PC-3 (cell line): ENCODE results near the gene NDEL1. TPM values are rescaled to one million over a fixed set of nuclear protein-coding genes. Genes with fewer than 3 reads are reported as not detected.

ENCODE experiments used
- ATAC-seq: fragments of 200-7000 bp; cut with Tn5 transposase; 2 replicates; pipeline ENCODE4 v1.9.1; 2020; ENCODE audit warnings: mild to moderate bottlenecking, moderate library complexity
- BruUV-seq: library from RNA; stranded (reverse); fragments of 400-500 nt; replicated peaks from 2 replicates; lab custom pipeline; 2021; lab: Mats Ljungman, UMichigan
- CTCF ChIA-PET: fragments of 300-600 bp; sonication (Branson Sonifier 250); formaldehyde crosslinking; loops from one replicate; lab custom pipeline; 2022; ENCODE audit warnings: antibody characterized with exemption; lab: Charles Lee
- POLR2A ChIA-PET: fragments of 300-600 bp; sonication (Branson Sonifier 250); formaldehyde crosslinking; loops from one replicate; lab custom pipeline; 2022; ENCODE audit warnings: antibody characterized with exemption; ENCODE audit not compliant: unreplicated experiment; lab: Charles Lee
- DNase-seq: peaks from one replicate; pipeline ENCODE4 v3.0.0-alpha.2; 2015
- H2AFZ ChIP-seq: fragments of 300-600 bp; sonication (generic); 2 replicates; pipeline ENCODE4 v1.6.0; 2016; ENCODE audit warnings: antibody characterized with exemption, low read length
- H3F3A ChIP-seq: fragments of 300-600 bp; sonication (generic); one replicate; pipeline ENCODE4 v1.6.0; 2017; ENCODE audit warnings: antibody characterized with exemption, low read length, control low read depth, mild to moderate bottlenecking; ENCODE audit not compliant: unreplicated experiment
- H3K27ac ChIP-seq: fragments of 300-600 bp; sonication (generic); 2 replicates; pipeline ENCODE4 v1.5.1; 2016; ENCODE audit warnings: mild to moderate bottlenecking, low read length
- H3K27me3 ChIP-seq: fragments of 300-600 bp; sonication (generic); 2 replicates; pipeline ENCODE4 v1.6.1; 2016; ENCODE audit warnings: low read length, mixed read lengths
- H3K36me3 ChIP-seq: fragments of 300-600 bp; sonication (generic); 2 replicates; pipeline ENCODE4 v1.6.1; 2016; ENCODE audit warnings: low read depth, mixed run types, low read length, mixed read lengths
- H3K4me1 ChIP-seq: fragments of 300-600 bp; sonication (generic); 2 replicates; pipeline ENCODE4 v1.5.1; 2016; ENCODE audit warnings: low read length; ENCODE audit not compliant: insufficient read depth
- H3K4me2 ChIP-seq: fragments of 300-600 bp; sonication (generic); 2 replicates; pipeline ENCODE4 v1.6.0; 2016; ENCODE audit warnings: low read length
- H3K4me3 ChIP-seq: fragments of 300-600 bp; sonication (generic); 2 replicates; pipeline ENCODE4 v1.5.1; 2016; ENCODE audit warnings: mild to moderate bottlenecking, low read length, mixed read lengths
- H3K79me2 ChIP-seq: fragments of 300-600 bp; sonication (generic); 2 replicates; pipeline ENCODE4 v1.6.1; 2017; ENCODE audit warnings: low read length, mixed read lengths
- H3K9ac ChIP-seq: fragments of 300-600 bp; sonication (generic); 2 replicates; pipeline ENCODE4 v1.6.0; 2016; ENCODE audit warnings: mild to moderate bottlenecking, low read length
- H3K9me2 ChIP-seq: fragments of 300-600 bp; sonication (generic); replicated peaks from 2 replicates; pipeline ENCODE4 v1.6.1; 2016; ENCODE audit warnings: mixed run types, low read length, mixed read lengths
- H3K9me3 ChIP-seq: fragments of 300-600 bp; sonication (generic); 2 replicates; pipeline ENCODE4 v1.6.1; 2016; ENCODE audit warnings: low read length, mixed read lengths
- H4K20me1 ChIP-seq: fragments of 300-600 bp; sonication (generic); 2 replicates; pipeline ENCODE4 v1.6.1; 2016; ENCODE audit warnings: low read length, mixed read lengths
- EZH2 ChIP-seq: fragments of 300-600 bp; sonication (generic); IDR thresholded peaks from one replicate; pipeline ENCODE4 v1.6.1; 2017; ENCODE audit warnings: antibody characterized with exemption, mild to moderate bottlenecking, low read length; ENCODE audit not compliant: unreplicated experiment
- EZH2phosphoT487 ChIP-seq: fragments of 300-600 bp; sonication (generic); IDR thresholded peaks from 2 replicates; pipeline ENCODE4 v1.6.1; 2018; ENCODE audit warnings: mild to moderate bottlenecking, antibody characterized with exemption, low read length, borderline replicate concordance
- intact Hi-C: fragments of 100-400 bp; cut with micrococcal nuclease; formaldehyde crosslinking; loops from 2 replicates; pipeline ENCODE4 v1.9.0; 2023
- total RNA-seq: library from RNA; depleted of rRNA; stranded (reverse); fragments of >200 nt; gene quantifications from 2 replicates; pipeline ENCODE4 v1.2.3, GENCODE V29; 2014
- TF ChIP-seq, protein P1 (sequence below): fragments of 300-600 bp; sonication (generic); conservative IDR thresholded peaks from 2 replicates; pipeline ENCODE4 v1.5.1; 2017; ENCODE audit warnings: antibody characterized with exemption, low read depth, mild to moderate bottlenecking, low read length

NDEL1 gene
- total RNA-seq, 1 experiment from 2014 or later = 32.7 TPM

DNA sequence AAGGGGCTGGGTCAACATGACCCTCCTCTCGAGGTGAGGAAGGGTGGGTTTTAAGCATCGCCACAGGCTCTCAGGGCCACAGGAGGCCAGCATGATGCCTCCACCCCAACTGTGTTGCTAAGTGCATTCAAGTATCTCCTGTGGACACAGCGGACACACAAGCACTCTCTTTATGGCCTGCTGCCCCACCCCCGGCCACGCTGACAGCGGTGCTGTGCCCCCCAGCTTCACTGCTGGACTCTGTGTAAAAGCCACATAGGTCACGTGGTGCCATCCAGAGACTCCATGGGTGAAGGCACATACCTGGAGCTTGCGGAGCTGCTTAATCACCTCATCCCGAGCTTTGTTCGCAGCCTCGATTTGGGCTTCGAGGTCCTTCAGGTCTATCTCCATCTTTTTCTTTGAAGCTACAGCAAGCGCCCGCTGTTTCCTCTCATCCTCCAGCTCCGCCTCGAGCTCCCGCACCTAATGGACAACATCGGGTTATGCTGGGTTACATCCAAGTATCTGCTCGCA, 51.5 kb downstream of the NDEL1 start:
- ATAC-seq (no peak), DNase-seq (no peak)
- Histone ChIP-seq H3K9me2 (no peaks in the 10 kb centered on the region), H3K27ac (no peak overlapping the region), H3K4me3 (no peak overlapping the region), H3K4me1 (no peaks in the 10 kb centered on the region), H3K9me3 (no peaks in the 10 kb centered on the region), H3K27me3 (no peaks in the 10 kb centered on the region), H3F3A (no peaks in the 10 kb centered on the region), H3K4me2 (no peak overlapping the region), H2AFZ (no peak overlapping the region), H4K20me1 (no peaks in the 10 kb centered on the region), H3K9ac (no peak overlapping the region), H3K36me3 (peaks cover 18% of the 10 kb centered on the region), H3K79me2 (no peaks in the 10 kb centered on the region)
- TF ChIP-seq EZH2phosphoT487 (no peak), EZH2 (no peak)
- TF ChIP-seq, protein P1, sequence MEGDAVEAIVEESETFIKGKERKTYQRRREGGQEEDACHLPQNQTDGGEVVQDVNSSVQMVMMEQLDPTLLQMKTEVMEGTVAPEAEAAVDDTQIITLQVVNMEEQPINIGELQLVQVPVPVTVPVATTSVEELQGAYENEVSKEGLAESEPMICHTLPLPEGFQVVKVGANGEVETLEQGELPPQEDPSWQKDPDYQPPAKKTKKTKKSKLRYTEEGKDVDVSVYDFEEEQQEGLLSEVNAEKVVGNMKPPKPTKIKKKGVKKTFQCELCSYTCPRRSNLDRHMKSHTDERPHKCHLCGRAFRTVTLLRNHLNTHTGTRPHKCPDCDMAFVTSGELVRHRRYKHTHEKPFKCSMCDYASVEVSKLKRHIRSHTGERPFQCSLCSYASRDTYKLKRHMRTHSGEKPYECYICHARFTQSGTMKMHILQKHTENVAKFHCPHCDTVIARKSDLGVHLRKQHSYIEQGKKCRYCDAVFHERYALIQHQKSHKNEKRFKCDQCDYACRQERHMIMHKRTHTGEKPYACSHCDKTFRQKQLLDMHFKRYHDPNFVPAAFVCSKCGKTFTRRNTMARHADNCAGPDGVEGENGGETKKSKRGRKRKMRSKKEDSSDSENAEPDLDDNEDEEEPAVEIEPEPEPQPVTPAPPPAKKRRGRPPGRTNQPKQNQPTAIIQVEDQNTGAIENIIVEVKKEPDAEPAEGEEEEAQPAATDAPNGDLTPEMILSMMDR = no peak
- CTCF ChIA-PET = no interaction called here
- BruUV-seq = no TSS peak
- POLR2A ChIA-PET = no interaction called here
- intact Hi-C loops = no loop called here

DNA sequence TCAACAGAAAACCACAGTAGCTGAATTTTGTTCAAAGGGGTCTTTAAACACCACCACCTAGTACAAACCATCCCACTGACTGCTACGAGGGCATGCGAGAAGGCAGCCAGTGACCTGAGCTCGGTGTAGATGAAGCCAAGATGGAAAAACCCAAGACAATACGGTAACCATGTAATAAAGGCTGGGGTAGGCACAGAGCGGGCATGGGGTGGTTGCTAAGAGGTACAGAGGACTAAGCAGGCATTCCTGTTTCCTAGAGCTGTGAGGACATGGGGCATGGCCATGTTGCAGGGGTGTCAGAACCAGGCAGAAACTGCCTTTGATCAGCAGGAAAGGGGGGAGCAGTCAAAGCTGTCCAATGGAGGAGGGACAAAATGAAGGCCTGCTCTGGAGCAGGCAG, 52.1 kb downstream of the NDEL1 start:
- no peaks in the 10 kb centered on the region for H3K9me2 ChIP-seq
- peaks cover 18% of the 10 kb centered on the region for H3K36me3 ChIP-seq
- ATAC-seq (no peak), DNase-seq (no peak)
- H3K79me2 ChIP-seq = no peaks in the 10 kb centered on the region
- ChIA-PET POLR2A (no interaction called here), CTCF (no interaction called here)
- no TSS peak for BruUV-seq
- no peaks in the 10 kb centered on the region for H3K4me1 ChIP-seq
- no peaks in the 10 kb centered on the region for H3F3A ChIP-seq
- intact Hi-C loops = no loop called here
- no peak overlapping the region for H3K27ac ChIP-seq
- H3K4me3 ChIP-seq = no peak overlapping the region
- no peaks in the 10 kb centered on the region for H3K27me3 ChIP-seq
- H4K20me1 ChIP-seq = no peaks in the 10 kb centered on the region
- TF ChIP-seq EZH2 (no peak), EZH2phosphoT487 (no peak)
- TF ChIP-seq, protein P1 = no peak
- H3K4me2 ChIP-seq = no peak overlapping the region
- H3K9ac ChIP-seq = no peak overlapping the region
- H2AFZ ChIP-seq = no peak overlapping the region
- H3K9me3 ChIP-seq = no peaks in the 10 kb centered on the region

DNA sequence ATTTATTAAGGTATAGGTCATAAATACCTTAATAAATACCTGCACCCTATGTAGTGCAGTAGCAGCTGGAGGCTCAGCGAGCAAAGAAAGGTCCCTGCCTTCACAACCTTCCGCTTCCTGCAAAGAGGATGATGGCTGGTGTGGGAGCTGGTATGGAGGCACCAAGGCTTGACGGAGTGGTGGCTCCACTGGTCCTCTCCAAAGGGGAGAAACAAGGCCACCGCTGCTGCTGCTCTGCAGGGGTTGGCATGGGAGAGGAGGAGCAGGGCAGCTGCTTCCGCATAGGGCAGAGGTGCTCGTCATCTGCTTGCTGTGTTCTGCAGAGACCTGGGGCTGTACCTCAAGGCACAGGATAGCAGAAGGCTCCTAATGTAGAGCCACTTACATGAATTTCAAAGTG, 52.8 kb downstream of the NDEL1 start:
- H3K4me2 ChIP-seq = no peak overlapping the region
- no peak overlapping the region for H3K9ac ChIP-seq
- H3K9me3 ChIP-seq = no peaks in the 10 kb centered on the region
- no peaks in the 10 kb centered on the region for H3K79me2 ChIP-seq
- no peak overlapping the region for H3K4me3 ChIP-seq
- CTCF ChIA-PET = no interaction called here
- TF ChIP-seq EZH2 (no peak), EZH2phosphoT487 (no peak)
- TF ChIP-seq, protein P1 = no peak
- DNase-seq (no peak), ATAC-seq (no peak)
- POLR2A ChIA-PET = no interaction called here
- no peaks in the 10 kb centered on the region for H3K27me3 ChIP-seq
- peaks cover 13% of the 10 kb centered on the region for H3K36me3 ChIP-seq
- H4K20me1 ChIP-seq = no peaks in the 10 kb centered on the region
- H3K27ac ChIP-seq = no peak overlapping the region
- no peaks in the 10 kb centered on the region for H3K9me2 ChIP-seq
- H3F3A ChIP-seq = no peaks in the 10 kb centered on the region
- no TSS peak for BruUV-seq
- H3K4me1 ChIP-seq = no peaks in the 10 kb centered on the region
- H2AFZ ChIP-seq = no peak overlapping the region
- intact Hi-C loops = no loop called here
